Measurements from ENCODE around the gene EXOC2.

GRCh38 chr6:489762-490161, 203.2 kb downstream of the EXOC2 start:
- TF ChIP-seq CTCF (CRISPR knock-in tag; IDR thresholded peaks at IDR 0.05) (no peak), ZNF580 (CRISPR knock-in tag; IDR thresholded peaks at IDR 0.05; ENCODE audit: borderline replicate concordance, low read depth) (no peak), SP1 (IDR thresholded peaks at IDR 0.05) (no peak), SP1 (CRISPR knock-in tag; IDR thresholded peaks at IDR 0.05) (no peak), FOSL1 (CRISPR knock-in tag; IDR thresholded peaks at IDR 0.05; ENCODE audit: borderline replicate concordance) (no peak)

All from HepG2 (cell line).